DOHH2 (cell line): Measurements from ENCODE around the gene NME3.

Experiments used
- H3F3A ChIP-seq: fragments of 200-600 bp; sonication (generic), shearing (Covaris generic); 2 replicates; pipeline ENCODE4 v1.6.0; 2016; ENCODE audit warnings: antibody characterized with exemption, mild to moderate bottlenecking; ENCODE audit not compliant: control insufficient read depth, insufficient read depth
- H3K27ac ChIP-seq: fragments of 200-600 bp; sonication (generic); 2 replicates; pipeline ENCODE4 v1.5.1; 2014; ENCODE audit warnings: low read depth, mild to moderate bottlenecking, low read length, moderate library complexity
- H3K27me3 ChIP-seq: fragments of 200-600 bp; sonication (generic); 2 replicates; pipeline ENCODE4 v1.6.1; 2014; ENCODE audit warnings: mild to moderate bottlenecking, low read length, mixed read lengths; ENCODE audit not compliant: control insufficient read depth
- H3K36me3 ChIP-seq: fragments of 200-600 bp; sonication (generic); 2 replicates; pipeline ENCODE4 v1.6.1; 2014; ENCODE audit warnings: mild to moderate bottlenecking, low read length, moderate library complexity, mixed read lengths; ENCODE audit not compliant: control insufficient read depth
- H3K4me1 ChIP-seq: fragments of 200-600 bp; sonication (generic); 2 replicates; pipeline ENCODE4 v1.6.1; 2014; ENCODE audit warnings: mild to moderate bottlenecking, low read length, mixed read lengths; ENCODE audit not compliant: control insufficient read depth
- H3K4me2 ChIP-seq: fragments of 200-600 bp; sonication (generic); 2 replicates; pipeline ENCODE4 v1.6.0; 2014; ENCODE audit warnings: mild to moderate bottlenecking, low read length, moderate library complexity
- H3K4me3 ChIP-seq: fragments of 200-600 bp; sonication (generic); 2 replicates; pipeline ENCODE4 v1.5.1; 2014; ENCODE audit warnings: mild to moderate bottlenecking, low read length, mixed read lengths
- H3K79me2 ChIP-seq: fragments of 200-600 bp; sonication (generic); 2 replicates; pipeline ENCODE4 v1.6.1; 2014; ENCODE audit warnings: mild to moderate bottlenecking, low read length, mixed read lengths; ENCODE audit not compliant: control insufficient read depth
- H3K9me2 ChIP-seq: fragments of 200-600 bp; sonication (generic); replicated peaks from 2 replicates; pipeline ENCODE4 v1.6.1; 2014; ENCODE audit warnings: mild to moderate bottlenecking, low read length, mixed read lengths; ENCODE audit not compliant: control insufficient read depth
- H3K9me3 ChIP-seq: fragments of 200-600 bp; sonication (generic); 2 replicates; pipeline ENCODE4 v1.6.1; 2014; ENCODE audit warnings: antibody characterized with exemption, low read length, mixed read lengths; ENCODE audit not compliant: control insufficient read depth, insufficient read depth
- H4K20me1 ChIP-seq: fragments of 200-600 bp; sonication (generic); 2 replicates; pipeline ENCODE4 v1.6.0; 2014; ENCODE audit warnings: low read depth, mild to moderate bottlenecking, antibody characterized with exemption, low read length, moderate library complexity; ENCODE audit not compliant: control insufficient read depth, insufficient read depth
- CTCF ChIP-seq: fragments of 200-600 bp; sonication (generic); IDR thresholded peaks from one replicate; pipeline ENCODE4 v1.5.1; 2014; ENCODE audit warnings: antibody characterized with exemption, mild to moderate bottlenecking, low read depth, low read length; ENCODE audit not compliant: poor library complexity, severe bottlenecking
- EZH2phosphoT487 ChIP-seq: fragments of 200-600 bp; sonication (generic); IDR thresholded peaks from 2 replicates; pipeline ENCODE4 v1.6.1; 2017; ENCODE audit warnings: borderline replicate concordance, mild to moderate bottlenecking, antibody characterized with exemption, low read length, moderate library complexity, mixed read lengths

Gene NME3

GRCh38 chr16:1815461-1815860 is 44.1 kb upstream of the NME3 start:
- Histone ChIP-seq H3F3A (no peaks in the 10 kb centered on the region), H3K9me3 (no peaks in the 10 kb centered on the region), H3K36me3 (no peaks in the 10 kb centered on the region), H3K4me3 (no peak overlapping the region), H3K9me2 (no peaks in the 10 kb centered on the region), H3K79me2 (no peaks in the 10 kb centered on the region), H3K4me1 (no peaks in the 10 kb centered on the region), H3K27me3 (no peaks in the 10 kb centered on the region), H4K20me1 (no peaks in the 10 kb centered on the region), H3K4me2 (no peak overlapping the region), H3K27ac (no peak overlapping the region)
- no peak for TF ChIP-seq CTCF
- no peak for TF ChIP-seq EZH2phosphoT487

GRCh38 chr16:1812732-1813163 is 41.4 kb upstream of the NME3 start:
- no peak for TF ChIP-seq CTCF
- no peak for TF ChIP-seq EZH2phosphoT487
- H3K27me3 ChIP-seq: no peaks in the 10 kb centered on the region
- no peaks in the 10 kb centered on the region for H3F3A ChIP-seq
- no peak overlapping the region for H3K27ac ChIP-seq
- H3K4me3 ChIP-seq: no peak overlapping the region
- no peaks in the 10 kb centered on the region for H3K4me1 ChIP-seq
- no peaks in the 10 kb centered on the region for H3K36me3 ChIP-seq
- no peaks in the 10 kb centered on the region for H3K79me2 ChIP-seq
- H3K9me2 ChIP-seq: no peaks in the 10 kb centered on the region
- no peaks in the 10 kb centered on the region for H4K20me1 ChIP-seq
- H3K4me2 ChIP-seq: no peak overlapping the region
- no peaks in the 10 kb centered on the region for H3K9me3 ChIP-seq

GRCh38 chr16:1810536-1810935 is 39.2 kb upstream of the NME3 start:
- no peaks in the 10 kb centered on the region for H3F3A ChIP-seq
- no peak overlapping the region for H3K27ac ChIP-seq
- no peaks in the 10 kb centered on the region for H3K9me3 ChIP-seq
- H3K4me2 ChIP-seq: no peak overlapping the region
- no peaks in the 10 kb centered on the region for H3K4me1 ChIP-seq
- H3K9me2 ChIP-seq: no peaks in the 10 kb centered on the region
- TF ChIP-seq EZH2phosphoT487: no peak
- TF ChIP-seq CTCF: no peak
- H3K36me3 ChIP-seq: no peaks in the 10 kb centered on the region
- H3K27me3 ChIP-seq: no peaks in the 10 kb centered on the region
- no peaks in the 10 kb centered on the region for H4K20me1 ChIP-seq
- no peaks in the 10 kb centered on the region for H3K79me2 ChIP-seq
- no peak overlapping the region for H3K4me3 ChIP-seq

- no peaks in the 10 kb centered on the region for H3K79me2 ChIP-seq
- no peaks in the 10 kb centered on the region for H3K36me3 ChIP-seq
These were observed 38.8 kb upstream of the NME3 start for GRCh38 chr16:1810106-1810505.

More at GRCh38 chr16:1810106-1810505, 38.8 kb upstream of the NME3 start:
- Histone ChIP-seq H4K20me1 (no peaks in the 10 kb centered on the region), H3K27ac (no peak overlapping the region), H3K4me3 (no peak overlapping the region), H3K9me3 (no peaks in the 10 kb centered on the region), H3K4me1 (no peaks in the 10 kb centered on the region), H3K4me2 (no peak overlapping the region), H3K27me3 (no peaks in the 10 kb centered on the region), H3F3A (no peaks in the 10 kb centered on the region), H3K9me2 (no peaks in the 10 kb centered on the region)
- no peak for TF ChIP-seq EZH2phosphoT487
- no peak for TF ChIP-seq CTCF
